Measurements from ENCODE around the gene SCAPER. TPM values are rescaled to one million over a fixed set of nuclear protein-coding genes. Genes with fewer than 3 reads are reported as not detected.

SCAPER gene
- total and polyA plus RNA-seq, 2 donors (not counting 1 experiment from before 2014, with no cell fraction given), result 8.3 to 61.6 TPM

DNA sequence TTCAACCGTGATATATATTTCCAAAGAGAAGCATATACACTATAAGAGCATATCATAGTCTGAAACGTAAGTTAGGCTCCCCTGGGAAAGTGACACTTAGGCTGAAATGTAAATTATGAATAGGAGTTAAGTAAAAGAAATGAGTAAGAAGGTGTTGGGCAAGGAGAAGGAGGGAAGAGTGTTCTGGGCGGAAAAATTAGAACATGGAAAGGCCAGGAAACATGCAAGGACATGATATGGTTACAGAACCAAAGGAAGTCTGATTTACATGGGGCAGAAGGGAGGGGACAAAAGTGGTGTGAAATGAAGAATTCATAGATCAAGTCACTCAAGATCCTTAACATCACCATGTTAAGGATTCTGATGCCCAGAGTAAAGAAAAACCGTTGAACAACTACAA lies 75.2 kb downstream of the SCAPER start:
- Mint-ChIP-seq H3K27me3 (no peaks in the 10 kb centered on the region), H3K27ac (no peak overlapping the region), H3K4me1 (peaks cover 1% of the 10 kb centered on the region), H3K4me3 (no peak overlapping the region), H3K9me3 (ENCODE audit: insufficient read depth) (peaks cover 4% of the 10 kb centered on the region)
- no peak overlapping the region for H2AFZ ChIP-seq (ENCODE audit: insufficient read depth, low read depth, low read length, poor library complexity, severe bottlenecking)
- no peak overlapping the region for H3K27ac ChIP-seq (ENCODE audit: low read length in 2 of 2)
- no peak overlapping the region for H3K4me3 ChIP-seq (ENCODE audit: control extremely low read depth in 1 of 5, extremely low read depth in 1 of 5, insufficient read depth in 1 of 5, low read depth in 2 of 5, low read length in 4 of 5)
- no peak overlapping the region for H3K9ac ChIP-seq (ENCODE audit: low read length)
- intact Hi-C loops (cut with micrococcal nuclease), result no loop called here
- no peaks in the 10 kb centered on the region for H3K4me1 ChIP-seq (ENCODE audit: control insufficient read depth in 2 of 2, insufficient read depth in 2 of 2, low read length in 2 of 2)
- WGBS (ENCODE audit: insufficient coverage), result 100% methylated on average over 1 of the region's 4 CpGs
- no peak for ATAC-seq (ENCODE audit: low read depth)
- H3K36me3 ChIP-seq (replicated peaks in 1 of 2; ENCODE audit: control extremely low read depth in 1 of 2, control insufficient read depth in 1 of 2, extremely low read depth in 1 of 2, insufficient read depth in 2 of 2, low read length in 1 of 2), result no peaks in the 10 kb centered on the region
- peaks cover 22% of the 10 kb centered on the region for H3K79me2 ChIP-seq (ENCODE audit: control insufficient read depth, insufficient read depth, low read length)
- TF ChIP-seq, protein P1, sequence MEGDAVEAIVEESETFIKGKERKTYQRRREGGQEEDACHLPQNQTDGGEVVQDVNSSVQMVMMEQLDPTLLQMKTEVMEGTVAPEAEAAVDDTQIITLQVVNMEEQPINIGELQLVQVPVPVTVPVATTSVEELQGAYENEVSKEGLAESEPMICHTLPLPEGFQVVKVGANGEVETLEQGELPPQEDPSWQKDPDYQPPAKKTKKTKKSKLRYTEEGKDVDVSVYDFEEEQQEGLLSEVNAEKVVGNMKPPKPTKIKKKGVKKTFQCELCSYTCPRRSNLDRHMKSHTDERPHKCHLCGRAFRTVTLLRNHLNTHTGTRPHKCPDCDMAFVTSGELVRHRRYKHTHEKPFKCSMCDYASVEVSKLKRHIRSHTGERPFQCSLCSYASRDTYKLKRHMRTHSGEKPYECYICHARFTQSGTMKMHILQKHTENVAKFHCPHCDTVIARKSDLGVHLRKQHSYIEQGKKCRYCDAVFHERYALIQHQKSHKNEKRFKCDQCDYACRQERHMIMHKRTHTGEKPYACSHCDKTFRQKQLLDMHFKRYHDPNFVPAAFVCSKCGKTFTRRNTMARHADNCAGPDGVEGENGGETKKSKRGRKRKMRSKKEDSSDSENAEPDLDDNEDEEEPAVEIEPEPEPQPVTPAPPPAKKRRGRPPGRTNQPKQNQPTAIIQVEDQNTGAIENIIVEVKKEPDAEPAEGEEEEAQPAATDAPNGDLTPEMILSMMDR (IDR thresholded peaks at IDR 0.05), result no peak
- TF ChIP-seq EZH2 (IDR thresholded peaks at IDR 0.05; ENCODE audit: borderline replicate concordance, insufficient read depth, low read depth, low read length, poor library complexity, severe bottlenecking), result no peak
- CTCF ChIA-PET, result no interaction called here
- no peak overlapping the region for H3K4me2 ChIP-seq (replicated peaks; ENCODE audit: low read depth, low read length, poor library complexity, severe bottlenecking)
- peaks cover 8% of the 10 kb centered on the region for H4K20me1 ChIP-seq (ENCODE audit: control insufficient read depth, insufficient read depth, low read length, poor library complexity, severe bottlenecking)
- DNase-seq, result no peak
- POLR2A ChIA-PET, result no interaction called here
- H3K9me3 ChIP-seq (ENCODE audit: control extremely low read depth in 1 of 3, control insufficient read depth in 2 of 3, insufficient read depth in 1 of 3, low read length in 2 of 3), result peaks cover 0 to 5% (median 0%) of the 10 kb centered on the region in 3 donors
- no peaks in the 10 kb centered on the region for H3K27me3 ChIP-seq (replicated peaks in 1 of 4; ENCODE audit: control extremely low read depth in 1 of 4, control insufficient read depth in 3 of 4, insufficient read depth in 4 of 4, low read length in 3 of 4)

DNA sequence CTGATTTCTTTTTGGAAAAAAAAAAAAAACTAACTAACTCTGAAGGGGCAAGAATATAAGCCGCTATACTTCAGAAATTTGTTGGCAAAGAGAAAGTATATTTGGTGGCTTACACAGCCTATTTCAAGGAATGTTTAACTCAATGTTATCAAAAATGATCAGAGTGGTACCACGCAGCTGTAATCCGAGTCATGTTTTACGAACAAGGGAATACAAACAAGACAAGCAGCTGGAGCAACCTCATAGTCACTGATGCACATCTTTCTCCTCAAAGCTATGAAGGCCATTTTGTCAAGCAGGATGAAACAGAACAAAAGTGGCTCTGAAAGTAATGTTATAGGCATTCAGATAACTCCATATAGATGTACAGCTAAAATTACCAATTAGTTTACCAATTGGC lies 81.2 kb downstream of the SCAPER start:
- Histone ChIP-seq H3K36me3 (replicated peaks in 1 of 2; ENCODE audit: control extremely low read depth in 1 of 2, control insufficient read depth in 1 of 2, extremely low read depth in 1 of 2, insufficient read depth in 2 of 2, low read length in 1 of 2) (peaks cover 0 to 6% of the 10 kb centered on the region in 2 experiments), H3K4me2 (replicated peaks; ENCODE audit: low read depth, low read length, poor library complexity, severe bottlenecking) (no peak overlapping the region), H3K9ac (ENCODE audit: low read length) (no peak overlapping the region), H3K9me3 (ENCODE audit: control extremely low read depth in 1 of 3, control insufficient read depth in 2 of 3, insufficient read depth in 1 of 3, low read length in 2 of 3) (peaks cover 0 to 2% (median 0%) of the 10 kb centered on the region in 3 donors), H3K79me2 (ENCODE audit: control insufficient read depth, insufficient read depth, low read length) (peaks cover 3% of the 10 kb centered on the region), H3K4me1 (ENCODE audit: control insufficient read depth in 2 of 2, insufficient read depth in 2 of 2, low read length in 2 of 2) (no peaks in the 10 kb centered on the region), H3K27ac (ENCODE audit: low read length in 2 of 2) (no peak overlapping the region), H2AFZ (ENCODE audit: insufficient read depth, low read depth, low read length, poor library complexity, severe bottlenecking) (no peak overlapping the region), H3K27me3 (replicated peaks in 1 of 4; ENCODE audit: control extremely low read depth in 1 of 4, control insufficient read depth in 3 of 4, insufficient read depth in 4 of 4, low read length in 3 of 4) (no peaks in the 10 kb centered on the region), H3K4me3 (ENCODE audit: control extremely low read depth in 1 of 5, extremely low read depth in 1 of 5, insufficient read depth in 1 of 5, low read depth in 2 of 5, low read length in 4 of 5) (no peak overlapping the region), H4K20me1 (ENCODE audit: control insufficient read depth, insufficient read depth, low read length, poor library complexity, severe bottlenecking) (no peaks in the 10 kb centered on the region)
- Mint-ChIP-seq H3K27me3 (no peaks in the 10 kb centered on the region), H3K4me1 (peaks cover 3% of the 10 kb centered on the region), H3K4me3 (no peak overlapping the region), H3K27ac (no peak overlapping the region), H3K9me3 (ENCODE audit: insufficient read depth) (no peaks in the 10 kb centered on the region)
- intact Hi-C loops (cut with micrococcal nuclease), result no loop called here
- ATAC-seq (ENCODE audit: low read depth) (no peak), DNase-seq (no peak)
- TF ChIP-seq, protein P1 (IDR thresholded peaks at IDR 0.05), result no peak
- TF ChIP-seq EZH2 (IDR thresholded peaks at IDR 0.05; ENCODE audit: borderline replicate concordance, insufficient read depth, low read depth, low read length, poor library complexity, severe bottlenecking), result no peak
- ChIA-PET CTCF (no interaction called here), POLR2A (no interaction called here)
- 100% methylated on average over 2 of the region's 4 CpGs for WGBS (ENCODE audit: insufficient coverage)
